ENCODE measurements around the gene IGF2R.
"Not testable (repeated sequence)": the region's sequence is repeated elsewhere in the genome, so short reads cannot be mapped to it uniquely, and the experiment has no call there.

Gene IGF2R

DNA sequence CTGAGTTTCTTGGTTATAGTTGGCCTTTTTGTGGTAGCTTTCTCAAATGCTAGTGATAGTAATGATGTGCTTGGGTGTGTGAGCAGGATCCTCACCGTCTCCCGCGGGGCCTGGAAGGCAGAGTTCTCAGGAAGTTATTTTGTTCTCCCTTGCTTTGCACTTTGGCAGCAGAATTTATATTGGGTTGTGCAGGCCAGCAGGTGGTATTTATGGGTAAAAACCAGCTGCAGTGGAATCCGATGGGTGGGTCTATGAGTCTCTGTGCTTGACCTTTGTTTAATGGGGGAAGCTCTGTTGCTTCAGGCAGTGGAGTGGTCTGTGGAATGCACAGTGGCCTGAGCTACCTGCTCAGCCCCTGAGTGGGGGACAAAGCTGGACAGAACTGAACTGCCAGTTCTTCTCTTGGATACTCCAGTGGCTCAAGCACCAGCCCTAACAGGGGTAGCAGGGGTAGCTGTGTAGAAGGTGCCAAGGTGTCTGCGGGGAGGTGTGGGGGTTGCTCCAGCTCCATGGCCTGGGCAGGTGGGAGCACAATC lies 27.3 kb downstream of the IGF2R start:
- no peak for DNase-seq (ENCODE audit: low read depth in 4 of 4, low spot score in 1 of 4)

DNA sequence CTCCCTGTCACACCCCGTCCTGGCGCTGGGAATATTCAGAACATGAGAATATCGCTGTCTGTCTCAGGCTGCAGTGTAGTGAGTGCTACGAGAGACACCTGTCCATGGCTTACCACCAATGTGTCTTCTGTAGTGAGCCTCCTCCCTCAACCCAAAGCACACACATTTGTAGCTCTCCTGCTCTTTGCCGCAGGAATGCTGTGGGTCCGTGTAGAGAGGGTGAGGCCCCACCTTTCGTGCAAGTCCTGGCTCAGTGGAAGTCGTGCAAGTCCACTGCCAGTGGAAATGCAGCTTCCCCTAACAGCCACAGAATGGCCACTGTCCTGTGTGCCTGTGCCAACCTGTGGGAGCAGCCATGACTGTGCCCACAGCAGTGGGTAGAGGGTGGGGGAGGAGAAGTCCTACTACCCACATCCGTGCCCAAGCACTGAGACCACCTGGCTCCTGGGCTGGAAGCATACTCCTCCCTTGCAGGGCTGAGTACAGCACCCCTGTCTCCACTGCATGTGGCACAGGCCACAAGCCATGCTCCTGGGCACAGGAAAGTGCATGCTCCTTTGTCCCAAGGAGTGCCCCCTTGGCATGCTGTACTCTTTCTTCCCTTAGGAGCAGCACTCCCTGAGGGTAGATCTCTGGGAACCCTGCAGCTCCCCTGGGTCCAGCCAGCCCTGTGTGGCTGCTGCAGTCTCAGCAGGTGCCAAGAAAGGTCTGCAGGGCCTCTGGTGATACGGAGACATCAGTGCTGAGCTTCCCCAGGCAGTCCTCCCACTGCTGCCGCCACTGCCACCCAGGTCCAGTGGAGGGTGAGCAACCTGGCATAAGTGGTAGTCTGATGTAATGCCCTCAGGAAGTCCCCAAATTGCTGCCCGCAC lies 28.0 kb downstream of the IGF2R start:
- no peak for DNase-seq (ENCODE audit: low read depth in 4 of 4, low spot score in 1 of 4)

DNA sequence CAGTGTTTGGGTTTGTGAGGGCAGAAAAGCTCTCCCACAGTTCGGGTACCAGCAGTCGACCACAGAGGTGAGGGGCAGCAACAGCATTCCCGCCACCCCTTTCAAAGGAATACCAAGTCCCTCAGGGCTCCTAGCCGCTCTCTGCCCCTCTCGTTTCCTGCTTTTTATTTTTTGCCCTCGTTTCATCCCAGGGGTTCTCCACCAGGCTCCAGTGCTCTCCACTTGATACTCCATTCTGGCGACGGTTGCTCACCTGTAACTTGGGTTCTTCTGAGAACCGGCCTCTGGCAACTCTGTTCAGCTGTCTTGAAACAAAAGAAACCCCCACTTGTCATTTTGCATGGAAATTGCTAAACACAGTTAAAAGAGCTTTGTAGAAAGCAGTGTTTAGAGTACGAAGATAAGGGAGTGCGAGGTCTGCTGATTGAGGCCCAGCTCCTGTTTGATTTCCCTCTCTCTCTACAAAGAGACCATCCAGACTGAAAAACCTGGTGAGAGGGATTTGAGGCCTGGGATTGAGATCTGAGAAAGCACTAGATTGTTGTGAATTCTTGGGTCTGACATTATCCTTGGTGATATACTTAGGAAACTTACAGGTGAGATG lies 28.7 kb downstream of the IGF2R start:
- DNase-seq (ENCODE audit: low read depth in 4 of 4, low spot score in 1 of 4) = no peak

DNA sequence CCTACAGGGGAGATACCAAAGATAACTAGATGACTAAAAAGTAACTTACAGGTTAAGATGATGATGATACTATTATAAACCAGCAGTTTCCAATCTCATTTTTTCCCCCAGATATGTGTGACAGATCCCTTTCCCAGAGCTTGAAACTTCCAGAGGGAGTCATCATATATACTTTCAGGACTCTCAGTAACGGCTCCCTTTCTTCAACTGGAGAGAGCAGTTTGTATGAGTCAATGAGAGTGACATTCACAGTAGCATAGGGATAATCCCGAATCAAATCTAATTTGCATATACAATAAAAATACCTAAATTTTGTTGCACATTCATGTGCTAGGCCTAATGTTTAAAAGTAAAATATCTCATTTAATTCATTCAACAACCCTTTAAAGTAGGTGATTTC lies 29.7 kb downstream of the IGF2R start:
- no peak for DNase-seq (ENCODE audit: low read depth in 4 of 4, low spot score in 1 of 4)

DNA sequence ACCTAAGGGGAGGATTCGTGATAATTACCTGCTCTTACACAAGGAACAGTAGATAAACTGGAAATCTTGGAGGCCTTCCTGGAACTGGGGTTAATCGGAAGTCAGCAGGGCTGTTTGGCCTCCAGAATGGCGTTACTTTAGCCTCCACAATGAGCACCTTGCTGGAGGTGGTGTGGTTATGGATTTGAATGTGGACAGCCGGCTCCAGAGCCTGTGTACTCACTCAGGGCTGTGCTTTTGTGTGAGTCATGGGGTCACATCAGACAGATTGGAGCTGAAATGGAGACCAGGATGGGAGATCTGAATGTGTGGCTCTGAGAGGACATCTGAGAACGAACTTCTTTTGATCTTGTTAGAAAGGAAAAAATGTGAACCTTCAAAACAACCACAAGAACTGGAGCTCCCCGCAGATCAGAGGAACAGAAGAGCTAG lies 30.4 kb downstream of the IGF2R start:
- DNase-seq (ENCODE audit: low read depth in 4 of 4, low spot score in 1 of 4) = no peak

DNA sequence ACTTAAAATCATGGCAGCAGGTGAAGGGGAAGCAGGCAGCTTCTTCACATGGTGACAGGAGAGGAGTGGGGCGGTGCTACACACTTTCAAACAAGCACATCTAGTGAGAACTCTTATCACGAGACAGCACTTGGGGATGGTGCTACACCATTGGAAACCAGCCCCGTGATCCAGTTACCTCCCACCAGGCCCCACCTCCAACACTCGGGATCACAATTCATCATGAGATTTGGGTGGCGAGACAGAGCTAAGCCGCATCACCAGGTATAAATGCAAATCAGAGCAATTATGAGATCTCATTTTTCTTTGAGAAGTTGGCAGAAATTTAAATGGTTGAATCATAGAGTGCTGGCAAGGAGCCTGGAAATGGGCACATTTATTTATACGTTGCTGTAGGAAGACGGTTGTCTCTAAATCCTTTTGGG lies 31.4 kb downstream of the IGF2R start:
- DNase-seq (ENCODE audit: low read depth in 4 of 4, low spot score in 1 of 4) = no peak

DNA sequence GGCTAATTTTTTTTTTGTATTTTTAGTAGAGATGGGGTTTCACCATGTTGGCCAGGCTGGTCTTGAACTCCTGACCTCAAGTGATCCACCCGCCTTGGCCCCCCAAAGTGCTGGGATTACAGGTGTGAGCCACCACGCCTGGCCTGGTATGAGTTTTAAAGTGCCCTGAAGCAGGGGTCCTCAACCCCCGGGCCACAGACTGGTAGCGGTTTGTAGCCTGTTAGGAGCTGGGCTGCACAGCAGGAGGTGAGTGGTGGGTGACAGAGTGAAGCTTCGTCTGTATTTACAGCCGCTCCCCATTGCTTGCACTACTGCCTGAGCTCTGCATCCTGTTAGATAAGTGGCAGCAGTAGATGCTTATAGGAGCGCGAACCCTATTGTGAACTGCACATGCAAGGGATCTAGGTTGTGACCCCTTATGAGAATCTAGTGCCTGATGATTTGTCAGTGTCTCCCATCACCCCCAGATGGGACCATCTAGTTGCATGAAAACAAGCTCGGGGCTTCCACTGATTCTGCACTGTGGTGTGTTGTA lies 32.1 kb downstream of the IGF2R start:
- DNase-seq (ENCODE audit: low read depth in 4 of 4, low spot score in 1 of 4) = not testable (repeated sequence)

DNA sequence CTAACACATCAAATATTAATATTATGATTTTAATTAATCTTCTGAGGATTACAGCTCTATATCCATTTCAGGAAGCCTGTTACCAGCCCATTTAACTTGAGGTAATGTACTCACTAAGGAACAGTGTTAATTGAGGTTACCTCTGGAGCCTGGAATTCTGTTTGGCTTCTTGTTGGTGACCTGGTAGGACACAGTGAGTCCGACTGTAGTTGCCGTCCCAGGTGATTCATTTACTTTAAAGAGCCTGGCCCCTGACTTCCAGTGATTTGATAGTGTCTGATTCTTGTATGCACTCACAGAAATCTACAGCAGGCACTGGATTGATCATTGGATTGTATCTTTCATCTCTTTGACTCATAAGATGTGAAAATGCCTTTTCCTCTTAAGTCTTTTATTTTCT lies 34.0 kb downstream of the IGF2R start:
- no peak for DNase-seq (ENCODE audit: low read depth in 4 of 4, low spot score in 1 of 4)

DNA sequence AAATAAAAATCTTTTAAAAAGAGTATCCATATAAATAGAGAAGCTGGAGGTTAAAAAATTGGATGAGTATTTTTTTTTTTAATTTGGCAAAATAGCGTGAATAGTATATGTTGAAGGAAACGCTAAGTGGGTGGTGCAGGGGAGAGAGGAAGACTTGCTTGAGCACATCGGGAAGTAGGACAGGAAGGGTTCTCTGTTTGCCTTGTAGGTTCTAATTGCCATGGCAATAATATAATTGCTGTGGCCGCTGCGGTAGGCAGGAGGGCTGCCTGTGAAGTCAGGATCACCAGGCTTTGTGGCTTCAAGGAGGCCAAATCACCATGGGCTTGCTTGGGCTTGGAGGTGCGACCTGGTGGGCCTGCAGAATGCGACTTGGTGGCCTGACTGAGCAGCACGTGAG lies 35.1 kb downstream of the IGF2R start:
- DNase-seq (ENCODE audit: low read depth in 4 of 4, low spot score in 1 of 4) = no peak

DNA sequence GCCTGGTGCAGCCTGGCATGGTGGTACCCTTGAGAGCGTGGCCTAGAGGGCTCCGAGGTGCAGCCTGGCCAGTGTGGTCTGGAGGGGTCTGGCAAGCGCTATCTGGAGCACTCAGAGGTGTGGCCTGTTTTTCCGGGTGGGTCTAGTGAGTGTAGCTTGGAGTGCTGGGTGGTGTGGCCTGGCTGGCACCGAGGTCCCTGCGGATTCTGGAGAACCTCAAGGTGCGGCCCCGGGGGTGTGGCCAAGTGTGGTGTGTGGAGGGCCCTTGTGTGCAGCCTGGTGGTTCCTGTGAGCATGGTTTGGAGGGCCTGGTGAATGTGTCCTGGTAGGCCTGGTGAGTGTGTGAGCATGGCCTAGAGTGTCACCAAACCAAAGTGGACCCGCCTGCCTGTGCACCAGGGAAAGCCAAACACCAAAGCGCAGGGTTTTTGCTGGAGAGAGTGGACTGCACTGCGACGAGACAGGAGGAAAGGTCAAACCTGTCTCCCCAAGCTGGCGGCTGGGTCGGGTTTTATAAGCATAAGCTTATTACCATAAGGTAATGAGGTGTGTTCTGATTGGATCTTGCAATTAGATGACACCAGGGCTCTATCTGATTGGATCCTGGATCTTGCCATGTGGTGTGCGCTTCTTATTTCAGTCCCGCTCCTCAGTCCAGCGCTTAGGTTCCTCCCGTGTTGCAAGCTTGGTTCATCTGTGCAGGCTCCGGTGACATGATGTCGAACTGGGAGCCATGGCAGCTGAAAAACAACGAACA lies 35.7 kb downstream of the IGF2R start:
- no peak for DNase-seq (ENCODE audit: low read depth in 4 of 4, low spot score in 1 of 4)

DNA sequence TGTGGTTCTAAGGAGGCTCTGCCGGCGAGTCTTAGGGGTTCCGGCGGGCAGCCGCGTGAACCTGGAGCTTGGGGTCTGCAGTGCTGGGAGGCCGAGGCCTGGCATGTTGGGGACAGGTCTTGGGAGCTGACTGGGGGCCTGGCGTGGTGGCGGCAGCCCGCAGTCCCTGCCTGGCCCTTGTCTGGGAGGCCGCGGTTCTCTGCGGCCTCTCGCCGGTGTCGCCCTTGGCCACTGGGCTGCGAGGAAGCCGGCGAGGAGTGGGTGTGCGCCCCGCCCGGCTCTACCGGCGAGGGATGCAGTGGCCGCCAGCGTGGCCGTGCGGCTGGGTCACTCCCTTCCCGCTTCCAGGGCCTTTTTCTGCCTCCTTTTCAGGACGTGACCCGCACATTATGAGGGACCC lies 36.3 kb downstream of the IGF2R start:
- DNase-seq (ENCODE audit: low read depth in 4 of 4, low spot score in 1 of 4) = no peak

DNA sequence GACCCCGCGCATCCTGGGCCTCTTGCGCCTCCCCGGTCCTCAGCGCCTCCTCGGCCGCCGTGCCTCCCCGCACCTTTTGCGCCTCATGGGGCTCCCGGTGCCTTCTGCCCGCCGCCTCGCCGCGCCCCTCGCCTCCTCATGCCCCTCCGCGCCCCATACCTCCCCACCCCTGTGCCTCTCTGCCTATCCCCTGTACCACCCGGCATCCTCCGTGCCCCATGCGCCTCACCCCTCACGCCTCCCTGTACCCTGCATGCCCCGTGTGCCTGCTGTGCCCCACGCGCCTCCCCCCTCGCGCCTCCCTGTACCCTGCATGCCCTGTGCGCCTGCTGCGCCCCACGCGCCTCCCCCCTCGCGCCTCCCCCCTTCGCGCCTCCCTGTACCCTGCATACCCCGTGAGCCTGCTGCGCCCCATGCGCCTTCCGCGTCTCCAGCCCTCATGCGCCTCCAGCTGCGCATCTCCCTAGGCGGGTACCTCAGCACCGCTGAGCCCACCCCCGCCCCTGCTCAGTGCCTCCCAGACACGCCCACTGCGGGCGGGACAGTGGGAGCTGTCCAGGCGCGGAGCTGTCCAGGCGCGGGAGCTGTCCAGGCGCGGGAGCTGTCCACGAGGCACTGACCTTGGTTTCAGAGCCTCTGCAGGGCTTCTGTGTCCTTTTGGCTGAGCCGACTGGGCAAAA lies 37.1 kb downstream of the IGF2R start:
- DNase-seq (ENCODE audit: low read depth in 4 of 4, low spot score in 1 of 4) = no peak

DNA sequence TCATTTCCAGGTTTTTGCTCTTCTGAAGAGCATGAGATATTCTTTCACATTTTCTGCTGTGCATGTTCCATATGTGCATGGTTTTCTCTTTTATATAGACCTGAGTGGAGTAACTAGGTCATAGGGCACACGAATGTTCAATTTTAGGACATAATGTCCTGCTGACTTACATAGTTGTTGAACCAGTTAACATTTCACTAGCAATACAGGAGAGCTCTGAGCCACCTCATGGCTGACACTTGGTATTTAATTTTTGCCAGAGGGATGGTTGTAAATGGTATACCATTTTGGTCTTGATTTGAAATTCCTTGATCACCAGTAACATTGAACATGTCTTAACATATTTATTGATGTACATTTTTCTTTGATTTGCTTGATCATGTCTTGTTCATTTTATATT lies 38.3 kb downstream of the IGF2R start:
- DNase-seq (ENCODE audit: low read depth in 4 of 4, low spot score in 1 of 4) = no peak

DNA sequence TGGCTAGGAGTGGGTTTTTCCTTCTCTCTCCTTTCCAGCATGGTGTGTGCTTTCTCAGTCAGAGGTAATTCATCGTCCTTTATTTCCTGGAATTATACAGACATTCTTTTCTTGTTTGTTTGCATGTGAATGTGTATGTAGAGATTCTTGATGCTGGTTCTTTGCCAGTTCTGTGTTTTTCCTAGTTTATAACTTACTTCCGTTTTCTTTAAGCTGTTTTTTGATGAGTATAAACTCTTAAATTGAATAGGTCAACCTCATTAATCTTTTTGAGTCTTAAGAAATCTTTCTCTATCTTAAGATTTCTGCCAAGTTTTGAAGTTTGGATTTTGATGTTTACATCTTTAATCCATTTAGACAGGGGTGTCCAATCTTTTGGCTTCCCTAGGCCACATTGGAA lies 38.7 kb downstream of the IGF2R start:
- no peak for DNase-seq (ENCODE audit: low read depth in 4 of 4, low spot score in 1 of 4)

DNA sequence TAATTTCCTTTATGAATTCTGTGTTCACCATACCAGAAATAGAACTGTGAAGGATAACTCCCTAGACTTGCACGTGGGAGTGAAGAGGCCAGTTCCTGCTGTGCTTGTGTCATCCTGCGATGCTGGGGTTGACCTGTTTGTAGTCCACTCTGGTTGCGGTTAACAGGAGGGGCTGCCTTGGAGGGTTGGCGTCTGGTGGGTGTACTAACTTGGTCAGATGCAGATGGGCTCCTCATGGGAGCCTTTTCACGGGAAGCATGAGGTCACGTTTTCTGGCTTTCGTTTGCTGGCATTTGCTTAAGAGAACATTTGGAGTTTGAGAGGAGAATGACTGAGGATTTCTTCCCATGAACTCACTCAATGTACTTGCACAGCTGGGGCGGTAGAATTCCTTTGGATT lies 41.2 kb downstream of the IGF2R start:
- DNase-seq (ENCODE audit: low read depth in 4 of 4, low spot score in 1 of 4) = no peak

DNA sequence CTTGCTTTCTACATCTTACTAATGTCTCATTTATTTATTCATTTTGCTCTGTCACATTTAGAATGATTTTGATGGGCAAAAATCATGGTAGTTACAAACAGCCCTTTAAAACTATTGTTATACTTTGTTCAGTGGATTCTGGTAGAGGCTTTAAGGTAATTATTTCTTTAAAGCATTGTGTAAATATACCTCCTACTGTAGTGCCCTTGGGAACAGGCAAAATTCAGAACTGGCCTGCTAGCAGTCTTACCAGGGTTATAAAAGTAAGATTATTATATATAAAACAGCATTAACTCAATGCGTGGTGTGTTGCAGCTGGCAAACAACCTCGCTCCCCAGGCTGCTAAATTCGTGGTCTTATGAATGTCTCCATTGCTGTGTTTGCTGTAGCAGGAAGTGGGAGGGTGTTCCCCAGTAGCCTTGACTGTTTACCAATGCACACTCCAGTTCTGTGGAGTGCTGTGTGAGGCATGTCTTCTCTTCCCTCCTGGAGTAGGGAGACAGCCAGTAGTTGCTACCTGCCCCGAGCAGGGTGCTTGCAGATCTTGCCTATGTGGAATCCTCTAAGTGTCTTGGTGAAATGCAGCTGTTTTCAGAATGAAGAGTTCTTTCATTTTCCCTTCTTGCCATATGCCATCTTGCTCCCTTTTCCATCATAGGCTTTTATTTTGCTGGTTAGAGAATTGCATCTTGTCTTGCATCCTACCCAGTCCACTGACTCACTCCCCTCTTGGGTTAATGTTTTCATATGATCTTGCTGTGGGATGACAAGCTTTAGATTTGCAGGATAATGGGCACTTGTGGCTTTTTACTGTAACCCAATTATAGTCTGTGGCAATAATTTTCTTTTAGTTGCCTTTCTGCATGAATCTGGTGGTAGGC lies 45.3 kb downstream of the IGF2R start:
- DNase-seq (ENCODE audit: low read depth in 4 of 4, low spot score in 1 of 4) = no peak

DNA sequence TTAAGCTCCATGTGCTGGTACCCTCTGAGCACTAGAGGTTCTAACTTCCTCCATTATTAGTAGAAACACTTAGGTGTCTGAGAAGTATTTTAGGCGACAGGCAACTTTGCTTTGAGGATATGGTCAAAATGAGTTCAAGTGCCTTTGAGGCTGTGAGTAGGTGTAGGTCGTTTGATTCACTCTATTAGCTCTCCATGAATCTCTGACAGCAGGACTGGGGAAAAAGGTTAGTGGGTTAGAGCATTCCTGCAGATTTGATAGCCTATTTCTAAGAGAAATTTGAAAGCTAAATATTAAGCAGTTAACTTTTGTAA lies 45.9 kb downstream of the IGF2R start:
- no peak for DNase-seq (ENCODE audit: low read depth in 4 of 4, low spot score in 1 of 4)

DNA sequence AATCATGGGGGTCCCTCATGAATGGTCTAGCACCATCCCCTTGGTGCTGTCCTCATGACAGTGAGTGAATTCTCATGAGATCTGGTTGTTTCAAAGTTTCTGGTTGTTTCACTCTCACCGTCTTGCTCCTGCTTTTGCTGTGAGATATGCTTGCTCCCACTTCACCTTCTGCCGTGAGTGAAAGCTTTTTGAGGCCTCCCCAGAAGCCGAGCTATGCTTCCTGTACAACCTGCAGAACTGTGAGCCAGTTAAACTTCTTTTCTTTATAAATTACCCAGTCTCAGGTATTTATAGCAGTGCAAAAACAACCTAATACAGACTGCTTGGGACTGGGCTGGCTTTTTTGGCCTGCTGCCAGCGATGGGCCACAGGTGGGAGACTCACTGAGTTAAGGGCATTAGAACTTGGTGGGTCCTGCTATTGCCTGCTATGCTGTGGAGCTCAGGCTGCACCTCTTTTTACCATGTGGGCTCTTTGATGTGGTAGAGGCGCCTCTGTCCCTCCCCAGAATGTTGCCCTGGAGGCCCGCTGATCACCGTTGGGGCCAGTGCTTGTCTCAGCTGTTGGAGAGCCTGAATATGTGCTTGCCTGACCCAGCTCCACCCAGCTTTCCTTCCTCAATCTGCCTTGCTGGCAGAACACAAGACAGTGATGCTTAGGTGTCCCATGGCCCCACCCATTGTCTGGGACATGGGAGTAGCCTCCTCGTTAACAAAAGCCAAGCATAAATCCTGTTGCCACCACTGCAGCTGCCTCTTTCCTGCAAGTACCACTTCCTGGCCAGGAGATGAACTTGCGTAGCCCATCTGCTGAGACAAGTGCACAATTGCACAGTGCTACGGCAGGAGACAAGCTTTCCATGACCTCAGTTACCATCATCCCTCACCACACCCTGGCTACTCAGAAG lies 47.1 kb downstream of the IGF2R start:
- peak in 1 of 4 experiments; percentile 20 for DNase-seq (ENCODE audit: low read depth in 4 of 4, low spot score in 1 of 4)

DNA sequence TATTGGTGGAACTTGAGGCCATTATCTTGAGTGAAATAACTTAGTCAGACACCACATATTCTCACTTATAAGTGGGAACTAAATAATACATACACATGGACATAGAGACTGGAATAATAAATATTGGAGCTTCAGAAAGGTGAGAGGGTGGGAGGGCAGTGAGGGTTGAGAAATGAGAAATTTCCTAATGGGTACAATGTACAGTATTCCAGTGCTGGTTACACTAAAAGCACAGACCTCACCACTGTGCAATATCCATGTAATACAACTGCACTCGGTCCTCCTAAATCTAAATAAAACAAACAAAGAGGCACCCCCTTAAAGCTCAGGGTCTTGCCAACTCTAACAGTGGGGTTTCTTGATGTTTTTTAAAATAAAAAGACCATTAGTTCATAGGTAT lies 53.2 kb downstream of the IGF2R start:
- no peak for DNase-seq (ENCODE audit: low read depth in 4 of 4, low spot score in 1 of 4)
